GM11168 (cell line): ENCODE data around the gene LPAR5.

ENCODE experiments used
- in situ Hi-C: fragments of 300-500 bp; cut with MboI; formaldehyde crosslinking; loops from one replicate; pipeline ENCODE4 v1.12.0; 2022; ENCODE audit warnings: low sequenced_read_pairs; ENCODE audit not compliant: unreplicated experiment

LPAR5 gene

DNA sequence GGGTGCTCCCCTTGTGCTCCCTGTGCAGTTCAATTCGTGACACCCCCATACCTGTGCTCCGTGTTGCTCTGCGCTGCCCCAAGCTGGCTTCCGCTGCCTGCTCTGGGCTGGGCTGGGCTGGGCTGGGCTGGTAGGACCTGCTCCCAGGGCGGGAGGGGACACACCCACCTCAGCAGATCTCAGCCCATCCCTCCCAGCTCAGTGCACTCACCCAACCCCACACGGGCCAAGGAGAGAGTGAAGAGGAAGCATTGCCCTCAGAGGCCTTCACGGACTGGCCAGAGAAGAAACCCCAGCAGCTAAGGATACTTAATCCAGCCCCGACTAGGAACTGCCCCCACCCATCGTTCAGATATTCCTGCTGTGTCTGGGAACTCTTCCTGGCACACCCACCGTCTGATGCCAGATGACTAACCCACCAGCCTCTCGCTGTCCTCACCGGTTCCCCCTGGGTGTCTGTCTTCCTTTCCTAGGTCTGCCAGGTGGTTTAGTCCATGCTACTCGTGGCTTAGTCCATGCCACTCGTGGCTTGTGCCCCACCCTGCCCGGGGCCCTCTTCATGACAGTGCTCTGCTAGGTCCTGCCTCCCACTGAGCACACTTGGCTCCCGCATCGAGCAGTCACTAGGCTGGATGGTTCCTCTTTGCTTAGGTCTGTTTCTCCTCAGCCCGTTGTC, at the start of gene LPAR5:
Gene LPAR5 (minus strand): TSS at position 104 of the 676 bp plus-strand sequence. CDS start 14,711 bp downstream, outside the sequence.
- in situ Hi-C loops: no loop called here

DNA sequence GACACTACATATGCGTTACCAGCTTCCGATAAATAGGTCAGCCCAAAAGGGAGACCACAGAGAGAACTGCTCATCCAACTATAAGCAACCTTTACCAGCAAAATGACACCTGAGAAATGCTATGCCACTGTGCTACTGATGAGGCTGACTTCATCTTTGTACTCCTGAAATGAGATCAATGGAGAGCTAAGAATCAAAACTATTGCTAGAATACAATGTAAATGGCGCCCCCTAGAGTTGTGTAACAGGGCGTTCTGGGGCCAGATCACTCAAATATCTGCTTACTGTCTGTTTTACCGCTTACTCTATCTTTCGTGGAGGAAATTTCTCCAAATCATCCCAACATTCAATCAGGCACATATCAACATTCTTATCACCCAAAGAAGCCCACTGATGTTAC, 48.9 kb upstream of the LPAR5 start:
- in situ Hi-C loops: no loop called here

DNA sequence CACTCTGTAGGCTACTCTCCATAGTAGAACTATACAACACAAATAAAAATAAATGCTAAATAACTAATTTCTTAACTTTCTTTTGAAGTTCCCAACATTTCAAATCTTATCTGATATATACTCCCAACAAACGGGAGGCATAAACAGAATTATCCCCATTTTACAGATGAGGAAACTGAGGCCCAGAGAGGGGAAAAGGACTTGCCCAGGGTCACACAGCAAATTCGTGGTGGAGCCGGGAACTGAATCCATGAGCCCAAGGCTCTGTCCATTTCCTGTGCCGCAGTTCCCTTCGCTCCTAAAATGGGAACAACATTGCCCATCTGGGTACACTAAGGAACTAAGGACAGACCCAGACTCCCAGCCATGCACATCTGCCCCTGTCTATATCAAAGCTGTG, 41.2 kb upstream of the LPAR5 start:
- in situ Hi-C loops: no loop called here

DNA sequence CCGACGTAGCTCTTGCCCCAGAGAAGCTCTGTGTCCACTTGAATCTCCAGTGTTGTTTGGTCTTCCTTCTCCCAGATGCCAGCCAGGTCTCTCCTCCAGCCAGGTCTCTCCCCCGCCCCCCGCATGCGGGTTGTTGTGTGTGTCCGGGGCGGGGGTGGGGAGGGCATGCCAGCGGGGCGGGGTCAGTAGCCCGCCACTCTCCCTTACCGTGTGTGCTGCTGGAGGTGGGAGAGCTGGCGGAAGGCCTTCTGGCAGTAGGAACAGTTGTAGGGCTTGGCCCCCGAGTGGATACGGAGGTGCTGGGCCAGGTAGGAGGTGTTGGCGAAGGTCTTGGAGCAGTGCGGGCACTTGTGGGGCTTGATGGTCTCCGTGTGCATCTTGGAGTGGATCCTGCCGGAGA, 36.4 kb upstream of the LPAR5 start:
- in situ Hi-C loops: no loop called here

DNA sequence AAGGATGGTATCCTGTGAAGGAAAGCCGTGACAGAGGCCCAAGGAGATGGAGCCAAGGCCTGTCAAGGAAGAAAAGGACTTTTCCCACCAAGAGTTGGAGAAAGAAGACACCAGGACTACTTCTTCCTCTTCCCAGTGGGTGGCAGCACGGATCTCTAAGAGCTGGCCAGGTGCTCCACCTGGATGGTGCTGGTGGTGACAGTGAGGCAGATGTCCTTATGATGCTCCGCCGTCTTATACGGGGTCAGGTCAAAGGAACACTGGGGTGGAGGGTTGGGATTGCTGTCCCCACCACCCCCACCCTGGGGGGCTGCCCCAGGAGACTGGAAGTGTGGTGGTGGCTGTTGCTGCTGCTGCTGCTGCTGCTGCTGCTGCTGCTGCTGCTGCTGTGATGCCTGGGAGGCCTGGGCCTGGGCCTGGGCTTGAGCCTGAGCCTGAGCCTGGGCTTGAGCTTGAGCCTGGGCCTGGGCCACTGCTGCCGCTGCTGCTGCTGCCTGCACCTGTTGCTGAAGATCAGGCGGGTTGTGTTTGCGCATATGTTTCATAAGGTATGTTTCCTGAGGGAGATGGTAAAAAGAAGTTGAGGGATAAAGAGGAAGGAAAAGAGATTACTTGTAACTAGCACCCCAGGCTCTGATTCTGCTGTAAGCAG, 31.9 kb upstream of the LPAR5 start:
- in situ Hi-C loops: no loop called here

DNA sequence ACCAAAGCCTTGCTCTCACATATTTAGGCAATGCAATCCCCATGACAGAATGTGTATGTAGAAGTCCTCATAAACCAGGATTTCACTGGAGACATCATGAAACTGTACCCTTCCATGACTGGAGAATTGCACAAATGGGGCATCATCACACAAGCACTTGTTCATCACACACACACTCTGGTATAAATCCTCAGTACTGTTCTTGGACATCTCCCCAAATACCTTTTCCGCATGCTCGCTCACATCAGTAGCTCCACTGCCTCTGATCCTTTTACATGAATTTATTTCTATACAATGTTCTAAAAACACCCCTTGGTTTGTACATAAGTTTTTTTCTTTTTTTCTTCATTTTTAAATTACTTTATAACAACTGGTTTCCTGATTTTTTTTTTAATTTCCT, 30.5 kb upstream of the LPAR5 start:
- in situ Hi-C loops: no loop called here

DNA sequence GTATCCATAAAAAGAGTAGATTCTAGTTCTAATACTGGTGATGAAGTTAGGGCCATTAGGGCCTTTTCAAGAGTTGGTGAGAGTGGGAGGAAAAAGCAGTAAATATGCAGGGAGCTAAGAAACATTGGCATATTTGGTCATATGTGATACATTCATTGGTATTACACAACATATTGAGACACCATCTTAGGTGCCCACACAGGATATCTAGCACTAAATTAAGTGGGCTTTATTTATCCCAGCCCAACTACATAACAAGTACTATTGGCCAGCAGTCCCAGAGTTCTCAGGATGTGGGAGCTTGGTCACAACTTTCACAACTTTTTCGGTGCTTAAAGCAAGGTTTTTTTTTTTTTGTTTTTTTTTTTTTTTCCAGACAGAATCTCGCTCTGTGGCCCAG, 29.1 kb upstream of the LPAR5 start:
- in situ Hi-C loops: no loop called here

DNA sequence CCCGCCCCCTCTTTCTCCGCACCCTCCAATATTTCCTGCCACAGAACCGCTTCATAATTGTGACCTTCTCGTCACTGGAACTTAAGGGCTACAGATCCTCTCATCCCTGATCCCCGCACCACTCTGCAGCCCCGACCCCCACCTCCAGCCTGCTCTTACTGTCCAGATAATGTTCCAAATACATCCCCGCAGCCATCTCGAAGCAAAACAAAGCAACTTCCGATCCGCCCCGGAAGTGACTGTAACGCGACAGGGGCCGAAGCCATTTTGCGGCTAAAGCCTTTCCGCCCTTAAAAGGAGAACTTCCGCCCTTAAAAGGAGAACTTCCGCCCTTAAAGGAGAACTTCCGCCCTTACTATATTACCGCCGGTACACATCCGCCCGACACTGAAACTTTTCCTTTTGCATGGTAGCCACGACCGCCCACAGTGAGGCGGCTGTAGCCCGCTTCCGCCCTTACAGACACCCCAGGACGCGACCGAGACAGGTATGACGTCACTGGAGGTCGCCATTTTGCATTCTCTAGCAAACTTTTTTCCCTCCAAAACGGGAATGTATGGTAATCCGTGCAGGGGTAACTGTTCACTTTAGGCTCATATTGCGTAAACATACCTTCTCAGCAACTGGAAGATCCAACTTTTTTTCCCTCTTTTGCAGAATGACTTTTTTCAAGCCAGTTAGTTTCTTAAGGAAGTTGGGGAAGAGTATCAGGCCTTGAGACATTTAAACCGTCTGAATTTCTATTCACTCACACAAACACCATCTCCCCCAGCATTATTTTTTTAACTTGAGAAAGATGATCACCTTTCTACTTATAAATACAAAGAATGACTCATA, 27.4 kb upstream of the LPAR5 start, which contains the start of gene ING4:
Gene ING4 (minus strand): TSS at position 214 of the 837 bp plus-strand sequence. CDS start 18 bp downstream, at position 196.
- in situ Hi-C loops: no loop called here

DNA sequence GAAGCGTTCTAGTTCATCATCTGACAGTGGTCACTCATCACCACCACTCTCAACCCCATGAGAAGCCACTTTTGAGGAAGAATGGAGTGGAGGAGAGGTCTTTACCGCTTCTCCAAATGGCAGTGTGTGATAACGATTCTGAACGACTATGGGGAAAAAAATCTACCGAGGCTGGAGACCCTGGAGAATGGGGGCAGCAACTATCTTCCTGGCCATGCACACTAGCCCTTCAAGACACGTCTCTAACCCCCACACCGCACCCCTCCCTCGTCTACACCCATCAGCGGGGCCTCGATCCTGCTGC, 26.8 kb upstream of the LPAR5 start:
- in situ Hi-C loops: no loop called here

DNA sequence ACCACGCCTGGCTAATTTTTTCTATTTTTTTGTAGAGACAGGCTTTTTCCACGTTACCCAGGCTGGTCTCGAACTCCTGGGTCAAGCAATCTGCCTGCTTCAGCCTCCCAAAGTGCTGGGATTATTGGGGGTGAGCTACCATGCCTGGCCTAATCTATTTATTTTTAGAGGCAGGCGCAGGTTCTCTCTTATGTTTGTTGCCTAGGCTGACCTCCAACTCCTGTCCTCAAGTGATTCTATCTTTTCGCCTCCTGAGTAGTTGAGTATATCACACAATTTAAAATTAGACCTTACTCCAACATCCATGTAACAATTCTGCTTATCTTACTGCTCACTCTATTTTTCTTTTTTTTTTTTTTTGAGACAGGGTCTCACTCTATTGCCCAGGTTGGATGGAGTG, 18.2 kb upstream of the LPAR5 start:
- in situ Hi-C loops: no loop called here

DNA sequence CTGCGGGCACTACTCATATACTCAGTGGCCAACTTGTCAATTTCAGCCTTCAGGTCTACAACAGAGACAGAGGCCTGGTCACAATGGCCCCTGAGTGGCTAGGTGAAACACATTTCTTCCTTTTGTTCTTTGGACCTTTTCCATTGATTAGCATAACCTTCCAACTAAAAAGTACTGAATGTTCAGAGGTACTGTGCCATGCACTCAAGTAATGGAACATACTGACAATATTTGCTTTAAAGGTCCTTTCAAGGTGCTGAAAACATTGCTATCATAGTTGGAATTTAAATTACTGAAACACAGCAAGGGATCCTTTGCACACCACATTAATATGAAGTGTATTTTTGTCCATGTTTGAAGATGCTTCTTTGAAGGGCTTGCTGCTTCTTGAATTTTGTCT, 17.6 kb upstream of the LPAR5 start:
- in situ Hi-C loops: no loop called here

DNA sequence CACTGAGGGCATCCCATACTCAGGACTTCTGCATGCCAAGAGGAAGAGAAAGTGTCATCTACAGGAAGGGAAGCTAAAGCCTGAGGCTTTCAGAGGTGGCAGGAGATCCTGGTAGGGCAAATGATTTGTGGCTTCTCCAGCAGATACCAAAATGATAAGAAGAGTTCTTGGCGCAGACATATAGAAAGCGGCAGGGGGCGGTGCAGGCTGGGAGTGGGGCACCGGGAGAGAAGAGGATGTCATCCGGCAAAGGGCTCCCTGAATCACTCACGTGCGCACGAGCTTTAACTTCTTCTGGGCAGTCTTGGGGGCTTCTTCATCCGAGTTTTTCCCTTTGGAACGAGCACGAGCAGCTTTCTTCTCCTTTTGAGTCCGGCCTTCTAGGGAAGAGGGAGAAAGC, 16.6 kb upstream of the LPAR5 start:
- in situ Hi-C loops: no loop called here

DNA sequence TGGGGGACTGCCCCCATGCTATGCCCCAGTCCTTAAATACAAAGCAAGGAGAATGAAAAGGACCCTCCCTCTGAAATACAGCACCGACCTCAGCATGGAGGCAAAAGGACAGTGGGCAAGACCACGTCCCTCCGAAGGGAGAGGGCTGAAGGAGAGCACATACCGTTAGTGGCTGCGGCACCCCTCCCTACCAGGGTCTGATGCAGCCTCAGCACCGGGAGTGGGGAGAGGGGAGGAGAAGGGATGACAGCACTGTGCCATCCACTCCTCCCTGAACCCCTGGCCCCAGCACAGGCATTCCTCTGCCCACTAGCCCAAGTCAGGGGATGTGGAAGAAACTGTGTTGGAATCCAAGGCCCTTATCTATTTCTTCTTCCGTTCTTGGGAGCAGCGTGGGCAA, 15.1 kb upstream of the LPAR5 start:
- in situ Hi-C loops: no loop called here

DNA sequence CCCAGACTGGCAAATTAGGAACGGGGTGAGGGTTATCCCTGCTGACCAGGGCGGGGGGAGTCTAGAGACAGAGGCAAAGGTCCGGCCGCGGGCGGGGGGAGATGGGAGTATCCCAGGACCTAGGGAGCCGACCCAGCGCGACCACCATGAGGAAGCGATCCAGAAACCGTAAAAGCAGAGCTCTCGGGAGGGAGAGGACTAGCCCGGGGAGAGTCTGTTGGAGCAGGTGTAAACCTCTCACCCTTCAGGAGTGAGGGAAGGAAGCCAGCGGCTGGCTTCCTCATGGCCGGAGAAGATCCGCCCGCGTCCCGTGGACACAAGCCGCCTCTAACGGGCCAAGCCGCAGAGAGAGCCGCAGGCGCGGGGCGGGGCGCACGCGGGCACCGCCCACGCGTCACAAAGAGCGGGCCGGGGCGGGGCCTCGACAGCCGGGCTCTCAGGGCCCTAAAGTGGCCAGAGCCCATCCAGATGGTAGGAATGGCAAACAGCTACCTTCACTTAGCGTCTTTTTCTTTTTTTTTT, 11.4 kb upstream of the LPAR5 start, which contains the start of gene ACRBP:
Gene ACRBP (minus strand): TSS at position 350 of the 522 bp plus-strand sequence. CDS start 66 bp downstream, at position 284.
- in situ Hi-C loops: no loop called here

DNA sequence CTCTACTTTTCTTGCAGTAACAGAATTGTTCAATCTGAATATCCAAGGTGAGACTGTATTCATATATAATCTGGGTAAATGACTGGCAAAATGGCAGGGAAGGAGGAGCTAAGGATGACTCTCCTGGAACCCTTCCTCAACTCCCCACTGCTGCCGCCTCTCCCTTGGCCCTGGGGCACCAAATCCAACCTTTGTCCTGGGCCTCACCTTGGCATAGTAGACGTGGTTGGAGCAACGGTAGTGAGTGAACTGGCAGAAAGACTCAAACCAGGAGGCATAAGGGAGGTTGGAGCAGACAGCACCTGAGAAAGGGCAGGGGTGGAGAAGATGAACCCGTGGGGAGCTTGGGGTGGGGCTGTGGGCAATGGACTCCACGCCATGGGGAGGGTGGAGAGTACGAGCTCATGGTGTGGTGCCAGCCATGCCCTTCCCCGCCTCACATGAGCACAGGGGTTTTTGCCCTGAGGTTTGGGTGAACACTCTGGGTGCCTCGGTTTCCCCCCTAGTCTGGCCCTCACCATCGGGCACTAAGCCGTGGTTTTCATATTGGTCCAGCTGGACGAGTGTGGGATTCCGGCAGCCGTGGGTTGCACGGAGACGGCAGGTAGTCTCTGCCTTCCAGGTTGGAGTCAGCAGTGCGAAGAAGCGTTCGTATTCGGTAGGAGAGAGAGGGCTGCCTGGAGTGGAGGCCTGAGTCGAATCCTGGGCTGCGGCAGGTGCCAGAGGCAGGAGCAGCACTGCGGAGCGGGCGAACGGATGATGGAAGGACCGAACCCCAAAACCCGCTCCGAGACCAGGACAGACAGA, 10.7 kb upstream of the LPAR5 start:
- in situ Hi-C loops: no loop called here

DNA sequence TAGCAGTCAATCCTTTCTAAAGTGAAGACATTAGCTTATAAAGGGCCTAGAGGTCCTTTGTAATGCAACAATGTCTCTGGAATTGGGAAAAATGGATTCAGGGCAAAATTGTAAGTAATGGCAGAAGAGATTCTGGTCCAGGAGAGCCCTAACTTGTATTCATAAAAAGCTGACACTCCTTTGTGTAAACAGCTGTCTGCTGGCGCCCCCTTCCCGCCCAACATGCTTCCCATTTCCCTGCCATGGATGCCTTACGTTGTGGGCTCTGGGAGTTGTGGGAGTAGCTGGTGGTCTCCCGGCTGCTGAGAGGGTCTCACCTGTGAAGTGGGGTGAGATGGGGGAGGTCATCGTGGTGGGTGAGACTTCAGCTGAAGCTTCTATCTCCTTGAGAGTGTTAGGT, 9.1 kb upstream of the LPAR5 start:
- in situ Hi-C loops: no loop called here

DNA sequence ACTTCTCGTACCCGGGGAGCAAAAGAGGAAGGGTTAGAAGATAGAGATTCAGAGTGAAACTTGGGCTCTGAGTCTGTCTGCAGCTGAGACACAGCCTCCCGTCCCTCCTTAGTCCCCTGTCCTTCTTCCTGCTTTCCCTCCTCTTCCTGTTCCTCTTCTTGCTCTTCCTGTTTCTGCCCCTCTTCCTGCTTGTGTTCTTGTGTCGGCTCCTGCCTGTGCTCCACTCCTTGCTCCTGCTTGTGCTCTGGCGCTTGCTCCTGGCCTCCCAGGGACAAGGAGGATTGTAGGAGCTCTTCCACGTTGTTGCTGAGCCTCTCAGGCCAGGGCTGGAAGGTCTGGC, 8.5 kb upstream of the LPAR5 start:
- in situ Hi-C loops: no loop called here

DNA sequence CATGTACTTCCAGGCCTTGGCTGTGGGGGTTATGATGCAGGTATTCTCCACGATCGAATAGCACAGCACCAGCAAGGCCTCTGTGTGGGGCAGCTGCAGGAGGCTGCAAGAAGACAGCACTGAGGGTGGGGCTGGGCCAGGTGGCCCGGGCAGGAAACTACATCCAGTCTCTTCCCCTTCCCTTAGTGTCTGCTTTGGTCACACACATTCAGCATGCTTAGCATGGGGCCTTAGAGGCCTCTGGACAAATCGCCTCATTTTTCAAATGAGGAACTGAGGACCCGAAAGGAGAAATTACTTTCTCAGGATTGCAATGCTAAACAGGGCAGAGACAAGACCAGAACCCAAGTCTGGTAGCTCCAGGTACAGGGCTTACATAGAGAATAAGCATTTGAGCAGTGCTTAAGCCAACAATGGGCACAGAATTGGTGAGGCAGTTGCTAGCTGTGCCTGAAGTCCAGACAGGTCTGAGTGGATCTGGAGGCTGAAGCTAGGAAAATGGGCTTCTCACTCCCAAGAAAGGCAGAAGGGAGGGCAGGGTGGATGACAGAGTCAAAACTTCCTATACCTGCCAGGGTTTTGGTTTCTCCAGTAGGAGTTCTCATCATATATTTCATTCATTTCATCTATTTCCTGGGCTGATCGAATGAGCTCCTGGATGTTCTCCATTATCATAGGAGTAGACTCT, 8.0 kb upstream of the LPAR5 start:
- in situ Hi-C loops: no loop called here

DNA sequence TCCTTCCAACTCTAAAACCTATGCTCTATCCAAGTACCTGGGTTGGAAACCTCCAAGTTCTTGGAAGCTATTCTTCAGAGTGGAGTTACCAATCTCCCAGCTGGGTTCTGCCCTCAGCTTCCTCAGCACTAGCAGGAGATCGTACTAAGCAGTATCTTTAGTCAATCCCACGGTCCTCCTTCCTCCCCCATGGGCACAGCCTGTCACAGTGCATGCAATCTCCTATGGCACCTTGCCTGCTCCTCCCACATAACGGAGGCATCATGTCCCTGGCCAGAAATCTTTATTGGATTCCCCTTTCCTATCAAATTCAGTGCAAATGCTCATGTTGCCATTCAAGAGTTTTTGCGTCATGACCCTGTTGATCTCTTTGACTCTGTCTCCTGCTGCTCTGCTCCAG, 5.4 kb upstream of the LPAR5 start:
- in situ Hi-C loops: no loop called here

DNA sequence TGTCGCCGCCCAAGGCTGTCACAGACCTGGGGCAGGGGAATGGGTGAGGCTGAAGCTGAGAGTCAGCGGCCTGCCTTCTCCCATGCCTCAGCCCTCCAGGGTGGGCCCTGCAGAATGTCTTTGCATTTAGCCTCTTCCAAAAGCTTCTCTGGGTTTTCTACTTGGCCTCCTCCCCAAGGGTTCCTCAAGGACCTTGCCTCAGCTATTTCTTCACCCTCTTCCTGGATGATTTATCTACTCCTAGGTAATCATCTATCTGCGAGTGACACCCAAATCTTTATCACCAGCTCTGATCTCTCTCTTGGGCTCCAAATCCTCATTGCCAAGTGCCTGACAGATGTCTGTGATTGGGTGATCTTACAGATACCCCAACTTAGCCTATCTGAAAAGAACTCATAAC, 4.7 kb upstream of the LPAR5 start:
- in situ Hi-C loops: no loop called here
